ENCODE measurements around the gene VPS13C. TPM values are rescaled to one million over a fixed set of nuclear protein-coding genes. Genes with fewer than 3 reads are reported as not detected.

VPS13C gene
- total RNA-seq, 1 experiment from 2014 or later: 12.5 TPM

- DNase-seq (ENCODE audit: low read depth): no peak
Measured at GRCh38 chr15:61861962-61862361, 198.3 kb downstream of the VPS13C start.

- DNase-seq (ENCODE audit: low read depth): no peak
Measured at GRCh38 chr15:61857169-61857829, 202.9 kb downstream of the VPS13C start.

GRCh38 chr15:61856295-61856694 lies 204.0 kb downstream of the VPS13C start:
- DNase-seq (ENCODE audit: low read depth): no peak

GRCh38 chr15:61853195-61853594 lies 207.1 kb downstream of the VPS13C start:
- DNase-seq (ENCODE audit: low read depth): no peak

GRCh38 chr15:61851955-61852354 lies 208.3 kb downstream of the VPS13C start:
- DNase-seq (ENCODE audit: low read depth): no peak

- DNase-seq (ENCODE audit: low read depth): no peak
Measured at GRCh38 chr15:61849447-61849846, 210.8 kb downstream of the VPS13C start.

- DNase-seq (ENCODE audit: low read depth): no peak
Measured at GRCh38 chr15:61841466-61841865, 218.8 kb downstream of the VPS13C start.

- no peak for DNase-seq (ENCODE audit: low read depth)
Measured at GRCh38 chr15:61840090-61840489, 220.2 kb downstream of the VPS13C start.

- peak; percentile 50 for DNase-seq (ENCODE audit: low read depth)
Measured at GRCh38 chr15:61839546-61839945, 220.7 kb downstream of the VPS13C start.

- DNase-seq (ENCODE audit: low read depth): peak; percentile 39
Measured at GRCh38 chr15:61835496-61836106, 224.6 kb downstream of the VPS13C start.

GRCh38 chr15:61835029-61835428 lies 225.2 kb downstream of the VPS13C start:
- no peak for DNase-seq (ENCODE audit: low read depth)

- peak; percentile 65 for DNase-seq (ENCODE audit: low read depth)
Measured at GRCh38 chr15:61834076-61834697, 226.1 kb downstream of the VPS13C start.

- no peak for DNase-seq (ENCODE audit: low read depth)
Measured at GRCh38 chr15:61832223-61832622, 228.0 kb downstream of the VPS13C start.

GRCh38 chr15:61831505-61831921 lies 228.7 kb downstream of the VPS13C start:
- no peak for DNase-seq (ENCODE audit: low read depth)

- no peak for DNase-seq (ENCODE audit: low read depth)
Measured at GRCh38 chr15:61830536-61831330, 229.5 kb downstream of the VPS13C start.

GRCh38 chr15:61829514-61829889 lies 230.7 kb downstream of the VPS13C start:
- DNase-seq (ENCODE audit: low read depth): no peak

GRCh38 chr15:61828860-61829513 lies 231.3 kb downstream of the VPS13C start:
- no peak for DNase-seq (ENCODE audit: low read depth)

GRCh38 chr15:61828008-61828407 lies 232.2 kb downstream of the VPS13C start:
- no peak for DNase-seq (ENCODE audit: low read depth)

- DNase-seq (ENCODE audit: low read depth): no peak
Measured at GRCh38 chr15:61827131-61827530, 233.1 kb downstream of the VPS13C start.

GRCh38 chr15:61824291-61824690 lies 236.0 kb downstream of the VPS13C start:
- no peak for DNase-seq (ENCODE audit: low read depth)

GRCh38 chr15:61822511-61822910 lies 237.7 kb downstream of the VPS13C start:
- DNase-seq (ENCODE audit: low read depth): no peak

- DNase-seq (ENCODE audit: low read depth): no peak
Measured at GRCh38 chr15:61820951-61821350, 239.3 kb downstream of the VPS13C start.
